ENCODE results near the gene SFMBT2. TPM values are rescaled to one million over a fixed set of nuclear protein-coding genes. Genes with fewer than 3 reads are reported as not detected.
A peak's percentile ranks its signal among the peaks of the same experiment; 100 is the strongest.

Gene SFMBT2
- total RNA-seq, 4 donors from 2014 or later: 7.6 to 15.4 (median 10.8) TPM

DNA sequence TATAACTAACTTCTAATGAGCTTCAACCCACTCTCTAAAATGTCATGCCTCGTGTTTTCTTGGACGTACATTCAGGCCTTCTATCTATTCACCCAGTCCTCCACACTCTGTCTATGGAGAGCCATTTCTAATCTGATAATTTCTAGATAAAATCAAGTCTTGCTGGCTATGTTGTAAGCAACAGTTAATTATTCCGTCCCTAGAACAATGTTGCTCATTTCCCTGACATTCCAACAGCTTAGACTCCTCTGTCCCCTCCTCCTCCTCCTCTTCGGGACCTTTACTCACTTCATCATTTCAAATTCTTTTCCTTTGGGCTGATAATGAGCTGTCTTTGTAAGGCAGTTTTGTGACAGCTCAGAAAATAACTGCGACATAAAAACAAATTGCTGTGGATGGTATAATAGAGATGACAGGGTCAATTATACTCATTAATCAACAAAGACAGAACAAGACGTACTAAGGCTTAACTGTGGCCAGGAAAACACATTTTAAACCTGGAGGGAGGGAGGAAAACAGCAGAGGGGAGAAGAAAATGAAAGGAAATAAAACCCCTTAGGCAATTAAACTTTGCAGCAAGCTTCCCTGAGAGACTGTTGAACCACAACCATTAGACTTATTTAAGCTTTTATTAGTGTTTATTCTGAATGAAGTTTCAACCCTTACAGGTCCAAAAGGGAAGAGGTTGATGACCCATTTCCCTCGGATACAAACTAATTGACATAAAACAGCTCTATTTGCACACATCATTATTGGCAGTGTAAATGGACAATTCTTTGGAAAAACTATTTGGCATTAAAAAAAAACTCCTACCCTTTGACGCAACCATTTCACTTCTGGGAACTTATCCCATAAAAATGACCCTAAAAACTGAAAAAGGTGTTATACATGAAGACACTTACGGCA is 179.1 kb downstream of the SFMBT2 start:
- peaks cover 0 to 10% (median 0%) of the 10 kb centered on the region in 4 donors for H3K4me1 ChIP-seq
- WGBS: 64% methylated on average over 9 of the region's 9 CpGs
- no peak overlapping the region for H3K4me3 ChIP-seq
- no peak for TF ChIP-seq EP300 (IDR thresholded peaks at IDR 0.05)
- no peak for TF ChIP-seq POLR2A (IDR thresholded peaks at IDR 0.05; ENCODE audit: low read depth)
- TF ChIP-seq, protein P1, sequence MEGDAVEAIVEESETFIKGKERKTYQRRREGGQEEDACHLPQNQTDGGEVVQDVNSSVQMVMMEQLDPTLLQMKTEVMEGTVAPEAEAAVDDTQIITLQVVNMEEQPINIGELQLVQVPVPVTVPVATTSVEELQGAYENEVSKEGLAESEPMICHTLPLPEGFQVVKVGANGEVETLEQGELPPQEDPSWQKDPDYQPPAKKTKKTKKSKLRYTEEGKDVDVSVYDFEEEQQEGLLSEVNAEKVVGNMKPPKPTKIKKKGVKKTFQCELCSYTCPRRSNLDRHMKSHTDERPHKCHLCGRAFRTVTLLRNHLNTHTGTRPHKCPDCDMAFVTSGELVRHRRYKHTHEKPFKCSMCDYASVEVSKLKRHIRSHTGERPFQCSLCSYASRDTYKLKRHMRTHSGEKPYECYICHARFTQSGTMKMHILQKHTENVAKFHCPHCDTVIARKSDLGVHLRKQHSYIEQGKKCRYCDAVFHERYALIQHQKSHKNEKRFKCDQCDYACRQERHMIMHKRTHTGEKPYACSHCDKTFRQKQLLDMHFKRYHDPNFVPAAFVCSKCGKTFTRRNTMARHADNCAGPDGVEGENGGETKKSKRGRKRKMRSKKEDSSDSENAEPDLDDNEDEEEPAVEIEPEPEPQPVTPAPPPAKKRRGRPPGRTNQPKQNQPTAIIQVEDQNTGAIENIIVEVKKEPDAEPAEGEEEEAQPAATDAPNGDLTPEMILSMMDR (IDR thresholded peaks at IDR 0.05): no peak
- no peak for TF ChIP-seq POLR2AphosphoS5 (IDR thresholded peaks at IDR 0.05)
- H3K9me3 ChIP-seq: no peaks in the 10 kb centered on the region
- DNase-seq (ENCODE audit: extremely low spot score): no peak
- H3K27ac ChIP-seq (replicated peaks in 1 of 4): peak overlapping the region in 2 of 4 donors; percentile 2 to 59
- H3K27me3 ChIP-seq: no peaks in the 10 kb centered on the region
- peaks cover under 1 to 18% (median 15%) of the 10 kb centered on the region in 4 donors for H3K36me3 ChIP-seq
- intact Hi-C loops (cut with DNase I): no loop called here

DNA sequence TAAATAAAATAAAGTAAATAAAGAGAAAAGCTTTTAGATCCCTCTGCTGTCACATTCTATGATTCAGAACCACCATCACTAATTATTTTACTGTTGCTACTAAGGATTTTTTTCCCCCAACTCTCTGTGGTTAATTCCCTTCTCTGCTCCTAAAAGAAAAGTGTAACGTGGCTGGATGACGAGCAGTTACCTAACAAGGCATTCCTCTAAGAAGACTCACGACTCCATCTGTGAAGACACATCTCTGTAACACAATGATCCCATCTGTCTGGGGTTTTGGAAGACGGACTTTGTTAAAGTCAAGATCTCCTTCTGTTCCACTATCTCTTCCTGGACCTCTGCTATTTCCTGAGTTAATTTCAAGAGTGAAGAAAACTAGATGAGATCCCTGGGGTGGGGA is 179.9 kb downstream of the SFMBT2 start:
- H3K27me3 ChIP-seq: no peaks in the 10 kb centered on the region
- no peak for DNase-seq (ENCODE audit: extremely low spot score)

DNA sequence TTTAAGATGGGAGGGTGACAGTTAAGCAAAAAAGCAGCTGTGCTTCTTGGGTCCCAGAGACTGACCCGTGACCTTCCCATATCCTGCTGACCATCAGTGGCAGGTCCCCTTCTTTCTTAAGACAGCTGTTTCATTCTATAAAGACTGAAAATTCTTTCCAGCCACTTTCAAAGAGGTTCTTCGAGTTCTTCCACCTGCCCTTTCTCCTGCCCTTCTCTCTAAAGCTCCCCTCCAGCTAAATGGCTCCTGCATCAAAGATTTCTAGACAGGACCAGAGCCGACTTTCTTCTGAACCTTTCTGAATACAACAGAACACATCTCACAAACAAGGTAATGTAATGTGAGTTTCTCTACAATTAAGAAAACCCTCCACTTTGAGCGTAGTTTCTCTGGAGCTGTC is 180.8 kb downstream of the SFMBT2 start:
- Histone ChIP-seq H3K36me3 (peaks cover 13 to 35% (median 26%) of the 10 kb centered on the region in 4 donors), H3K27ac (replicated peaks in 1 of 4) (no peak overlapping the region), H3K27me3 (no peaks in the 10 kb centered on the region), H3K4me3 (no peak overlapping the region), H3K9me3 (no peaks in the 10 kb centered on the region), H3K4me1 (peaks cover 0 to 10% (median 0%) of the 10 kb centered on the region in 4 donors)
- DNase-seq (ENCODE audit: extremely low spot score): no peak
- TF ChIP-seq, protein P1 (IDR thresholded peaks at IDR 0.05): no peak
- TF ChIP-seq EP300 (IDR thresholded peaks at IDR 0.05) (no peak), POLR2AphosphoS5 (IDR thresholded peaks at IDR 0.05) (no peak), POLR2A (IDR thresholded peaks at IDR 0.05; ENCODE audit: low read depth) (no peak)
- intact Hi-C loops (cut with DNase I): no loop called here
- WGBS: 86% methylated on average over 4 of the region's 4 CpGs

More for the DNA sequence above, 179.9 kb downstream of the SFMBT2 start:
- WGBS: 89% methylated on average over 4 of the region's 4 CpGs
- intact Hi-C loops (cut with DNase I): no loop called here
- peaks cover 0 to 10% (median 0%) of the 10 kb centered on the region in 4 donors for H3K4me1 ChIP-seq
- no peak for TF ChIP-seq POLR2AphosphoS5 (IDR thresholded peaks at IDR 0.05)
- no peak for TF ChIP-seq POLR2A (IDR thresholded peaks at IDR 0.05; ENCODE audit: low read depth)
- TF ChIP-seq, protein P1 (IDR thresholded peaks at IDR 0.05): no peak
- TF ChIP-seq EP300 (IDR thresholded peaks at IDR 0.05): no peak
- no peaks in the 10 kb centered on the region for H3K9me3 ChIP-seq
- H3K36me3 ChIP-seq: peaks cover 9 to 26% (median 20%) of the 10 kb centered on the region in 4 donors
- H3K4me3 ChIP-seq: no peak overlapping the region
- H3K27ac ChIP-seq (replicated peaks in 1 of 4): peak overlapping the region in 1 of 4 donors; percentile 59

DNA sequence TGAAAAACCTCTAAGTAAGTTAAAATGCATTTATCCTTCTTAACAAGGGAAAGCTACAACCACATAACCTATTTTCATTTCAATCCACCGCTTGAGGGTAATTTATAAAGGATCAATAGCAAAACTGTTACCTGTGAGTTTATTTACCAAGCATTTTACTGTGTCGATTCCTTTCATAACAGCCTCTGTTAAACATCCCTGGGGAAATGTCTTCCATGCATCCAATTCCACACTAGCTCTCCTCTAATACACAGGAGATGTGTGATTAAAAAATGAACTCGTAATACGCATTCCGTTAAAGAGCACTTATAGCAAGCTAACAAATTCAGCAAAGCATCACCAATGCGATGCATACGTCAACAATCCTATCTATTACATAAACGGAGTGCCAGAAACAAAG is 185.7 kb downstream of the SFMBT2 start:
- peaks cover 19 to 53% (median 41%) of the 10 kb centered on the region in 4 donors for H3K36me3 ChIP-seq

More for the DNA sequence above, 185.7 kb downstream of the SFMBT2 start:
- H3K27me3 ChIP-seq: no peaks in the 10 kb centered on the region
- DNase-seq (ENCODE audit: extremely low spot score): no peak
- TF ChIP-seq POLR2AphosphoS5 (IDR thresholded peaks at IDR 0.05): no peak
- no peak for TF ChIP-seq POLR2A (IDR thresholded peaks at IDR 0.05; ENCODE audit: low read depth)
- TF ChIP-seq, protein P1 (IDR thresholded peaks at IDR 0.05): no peak
- no peak for TF ChIP-seq EP300 (IDR thresholded peaks at IDR 0.05)
- no peak overlapping the region for H3K27ac ChIP-seq (replicated peaks in 1 of 4)
- H3K4me1 ChIP-seq: no peaks in the 10 kb centered on the region
- intact Hi-C loops (cut with DNase I): no loop called here
- 94% methylated on average over 8 of the region's 8 CpGs for WGBS
- H3K4me3 ChIP-seq: no peak overlapping the region
- peaks cover 0 to 18% (median 15%) of the 10 kb centered on the region in 4 donors for H3K9me3 ChIP-seq

Data from esophagus muscularis mucosa (tissue), 4 donors.